PFSK-1 (cell line): ENCODE measurements around the gene CD44.

Experiments
- POLR2AphosphoS5 ChIP-seq: IDR thresholded peaks from 2 replicates; pipeline ENCODE4 v1.6.1; 2012; ENCODE audit warnings: low read depth, mild to moderate bottlenecking, control low read depth, low read length, moderate library complexity
- TAF1 ChIP-seq: IDR thresholded peaks from 2 replicates; pipeline ENCODE4 v1.6.1; 2012; ENCODE audit warnings: low read length, control low read depth, borderline replicate concordance; ENCODE audit not compliant: insufficient read depth
- TF ChIP-seq, protein P1 (sequence below), 2 experiments: IDR thresholded peaks; 2 replicates each; pipeline versions ENCODE4 v1.6.1 to v1.8.0; 2011 to 2012; ENCODE audit warnings: low read depth in 2 of 2, low read length in 2 of 2, control low read depth in 1 of 2, inconsistent platforms in 1 of 2, mild to moderate bottlenecking in 1 of 2, moderate library complexity in 1 of 2; ENCODE audit not compliant: insufficient read depth in 1 of 2

DNA sequence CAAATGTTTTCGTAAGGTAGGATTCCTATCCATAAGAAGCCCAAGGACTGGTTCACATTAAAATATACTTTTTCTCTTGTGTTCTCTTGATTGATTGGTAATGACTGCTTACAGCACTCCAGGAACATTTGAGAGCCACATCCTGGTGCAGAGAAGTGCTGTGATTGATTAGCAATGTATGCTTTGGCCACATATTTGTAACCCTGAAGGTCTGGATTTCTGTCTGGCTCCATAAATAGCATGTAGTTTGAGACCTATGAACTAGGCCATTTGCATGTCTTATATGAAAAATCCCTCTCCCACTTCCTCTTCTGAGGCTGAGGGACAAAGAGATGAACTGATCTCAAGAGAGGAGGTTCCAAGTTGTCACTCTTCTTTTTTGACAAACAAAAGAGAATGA is 49.3 kb upstream of the CD44 start:
- no peak for TF ChIP-seq POLR2AphosphoS5
- TF ChIP-seq, protein P1, sequence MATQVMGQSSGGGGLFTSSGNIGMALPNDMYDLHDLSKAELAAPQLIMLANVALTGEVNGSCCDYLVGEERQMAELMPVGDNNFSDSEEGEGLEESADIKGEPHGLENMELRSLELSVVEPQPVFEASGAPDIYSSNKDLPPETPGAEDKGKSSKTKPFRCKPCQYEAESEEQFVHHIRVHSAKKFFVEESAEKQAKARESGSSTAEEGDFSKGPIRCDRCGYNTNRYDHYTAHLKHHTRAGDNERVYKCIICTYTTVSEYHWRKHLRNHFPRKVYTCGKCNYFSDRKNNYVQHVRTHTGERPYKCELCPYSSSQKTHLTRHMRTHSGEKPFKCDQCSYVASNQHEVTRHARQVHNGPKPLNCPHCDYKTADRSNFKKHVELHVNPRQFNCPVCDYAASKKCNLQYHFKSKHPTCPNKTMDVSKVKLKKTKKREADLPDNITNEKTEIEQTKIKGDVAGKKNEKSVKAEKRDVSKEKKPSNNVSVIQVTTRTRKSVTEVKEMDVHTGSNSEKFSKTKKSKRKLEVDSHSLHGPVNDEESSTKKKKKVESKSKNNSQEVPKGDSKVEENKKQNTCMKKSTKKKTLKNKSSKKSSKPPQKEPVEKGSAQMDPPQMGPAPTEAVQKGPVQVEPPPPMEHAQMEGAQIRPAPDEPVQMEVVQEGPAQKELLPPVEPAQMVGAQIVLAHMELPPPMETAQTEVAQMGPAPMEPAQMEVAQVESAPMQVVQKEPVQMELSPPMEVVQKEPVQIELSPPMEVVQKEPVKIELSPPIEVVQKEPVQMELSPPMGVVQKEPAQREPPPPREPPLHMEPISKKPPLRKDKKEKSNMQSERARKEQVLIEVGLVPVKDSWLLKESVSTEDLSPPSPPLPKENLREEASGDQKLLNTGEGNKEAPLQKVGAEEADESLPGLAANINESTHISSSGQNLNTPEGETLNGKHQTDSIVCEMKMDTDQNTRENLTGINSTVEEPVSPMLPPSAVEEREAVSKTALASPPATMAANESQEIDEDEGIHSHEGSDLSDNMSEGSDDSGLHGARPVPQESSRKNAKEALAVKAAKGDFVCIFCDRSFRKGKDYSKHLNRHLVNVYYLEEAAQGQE (IDR thresholded peaks at IDR 0.05; ENCODE audit: insufficient read depth in 1 of 2, low read depth in 2 of 2, low read length in 2 of 2), result no peak
- TF ChIP-seq TAF1, result no peak
